NCI-H345 (cell line): ENCODE measurements around the gene GPR83.
"Not testable (repeated sequence)": the region's sequence is repeated elsewhere in the genome, so short reads cannot be mapped to it uniquely, and the experiment has no call there.

Experiments
- DNase-seq: peaks from one replicate; lab custom pipeline; 2025; lab: John Stamatoyannopoulos, UW

Gene GPR83

DNA sequence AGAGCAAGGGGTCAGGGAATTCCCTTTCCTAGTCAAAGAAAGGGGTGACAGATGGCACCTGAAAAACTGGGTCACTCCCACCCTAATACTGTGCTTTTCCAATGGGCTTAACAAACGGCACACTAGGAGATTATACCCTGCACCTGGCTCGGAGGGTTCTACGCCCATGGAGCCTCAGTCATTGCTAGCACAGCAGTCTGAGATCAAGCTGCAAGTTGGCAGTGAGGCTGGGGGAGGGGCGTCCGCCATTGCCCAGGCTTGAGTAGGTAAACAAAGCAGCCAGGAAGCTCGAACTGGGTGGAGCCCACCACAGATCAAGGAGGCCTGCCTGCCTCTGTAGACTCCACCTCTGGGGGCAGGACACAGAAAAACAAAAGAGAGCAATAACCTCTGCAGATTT lies 30.6 kb downstream of the GPR83 start:
- not testable (repeated sequence) for DNase-seq

DNA sequence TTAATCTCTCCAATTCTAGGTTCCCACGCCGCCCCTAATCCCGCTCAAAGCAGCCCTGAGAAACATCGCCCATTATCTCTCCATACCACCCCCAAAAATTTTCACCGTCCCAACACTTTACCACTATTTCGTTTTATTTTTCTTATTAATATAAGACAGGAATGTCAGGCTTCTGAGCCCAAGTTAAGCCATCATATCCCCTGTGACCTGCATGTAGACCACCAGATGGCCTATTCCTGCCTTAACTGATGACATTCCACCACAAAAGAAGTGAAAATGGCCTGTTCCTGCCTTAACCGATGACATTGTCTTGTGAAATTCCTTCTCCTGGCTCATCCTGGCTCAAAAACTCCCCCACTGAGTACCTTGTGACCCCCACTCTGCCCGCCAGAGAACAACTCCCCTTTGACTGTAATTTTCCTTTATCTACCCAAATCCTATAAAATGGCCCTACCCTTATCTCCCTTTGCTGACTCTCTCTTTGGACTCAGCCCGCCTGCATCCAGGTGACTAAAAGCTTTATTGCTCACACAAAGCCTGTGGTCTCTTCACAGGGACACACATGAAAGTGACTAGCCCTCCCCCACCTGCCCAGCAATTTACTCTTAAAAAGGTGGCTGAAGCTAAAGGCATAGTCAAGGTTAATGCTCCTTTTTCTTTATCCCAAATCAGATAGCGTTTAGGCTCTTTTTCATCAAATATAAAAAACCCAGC lies 50.2 kb downstream of the GPR83 start:
- DNase-seq, result not testable (repeated sequence)

DNA sequence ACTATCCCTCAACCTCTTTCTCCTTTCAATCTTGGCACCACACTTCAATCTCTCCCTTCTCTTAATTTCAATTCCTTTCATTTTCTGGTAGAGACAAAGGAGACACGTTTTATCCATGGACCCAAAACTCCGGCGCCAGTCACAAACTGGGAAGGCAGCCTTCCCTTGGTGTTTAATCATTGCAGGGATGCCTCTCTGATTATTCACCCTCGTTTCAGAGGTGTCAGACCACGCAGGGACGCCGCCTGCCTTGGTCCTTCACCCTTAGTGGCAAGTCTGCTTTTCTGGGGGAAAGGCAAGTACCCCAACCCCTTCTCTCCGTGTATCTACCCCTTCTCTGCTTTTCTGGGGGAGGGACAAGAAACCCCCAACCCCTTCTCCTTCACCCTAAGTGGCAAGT lies 54.9 kb downstream of the GPR83 start:
- not testable (repeated sequence) for DNase-seq

DNA sequence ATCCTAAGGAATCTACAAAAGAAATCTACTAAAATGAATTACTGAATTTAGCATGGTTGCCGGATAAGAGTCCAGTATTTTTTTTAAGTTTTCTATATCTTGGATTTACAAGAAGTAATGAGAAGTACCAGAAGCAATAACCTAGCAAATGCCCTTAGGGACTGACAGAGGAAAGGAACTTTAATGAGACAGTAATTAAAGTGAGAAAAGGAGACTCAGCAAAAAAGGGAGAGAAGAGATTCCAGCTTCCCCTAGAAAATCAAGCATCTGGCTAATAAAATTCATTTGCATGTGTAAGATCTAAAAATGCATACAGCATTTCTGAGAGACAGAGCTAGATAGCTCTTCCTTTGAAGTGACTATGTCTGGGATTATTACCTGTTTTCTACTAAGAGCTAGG lies 57.7 kb downstream of the GPR83 start:
- no peak for DNase-seq

DNA sequence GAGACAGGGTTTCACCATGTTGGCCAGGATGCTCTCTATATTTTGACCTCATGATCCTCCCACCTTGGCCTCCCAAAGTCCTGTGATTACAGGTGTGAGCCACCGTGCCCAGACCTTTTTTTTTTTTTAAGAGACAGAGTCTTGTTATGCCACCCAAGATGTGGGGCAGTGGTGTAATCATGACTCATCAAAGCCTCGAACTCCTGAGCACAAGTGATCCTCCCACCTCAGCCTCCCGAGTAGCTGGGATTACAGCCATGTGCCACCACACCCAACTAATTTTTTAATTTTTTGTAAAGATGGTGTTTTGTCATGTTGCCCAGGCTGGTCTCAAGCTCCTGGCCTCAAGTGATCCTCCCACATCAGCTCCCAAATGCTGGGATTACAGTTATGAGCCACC lies 59.0 kb downstream of the GPR83 start:
- DNase-seq, result no peak

DNA sequence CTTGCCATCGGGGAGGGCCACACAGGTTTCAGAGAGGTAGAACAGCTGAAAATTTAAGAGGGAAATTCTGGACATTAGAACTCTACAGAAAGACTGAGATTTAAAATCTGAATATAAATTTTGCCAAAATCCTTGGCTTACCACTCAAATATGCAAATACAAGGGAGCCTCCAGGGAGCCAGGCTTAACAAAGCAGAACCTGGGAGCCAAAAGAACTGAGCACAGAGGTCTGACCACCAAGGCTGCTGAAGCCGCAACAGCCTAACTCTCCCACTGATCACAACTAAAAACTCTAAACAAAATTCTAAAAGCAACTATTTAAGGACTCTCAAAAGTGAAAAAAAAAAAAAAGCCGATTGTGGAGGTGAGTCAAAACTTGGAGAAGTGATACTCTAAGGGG lies 62.6 kb downstream of the GPR83 start:
- no peak for DNase-seq

DNA sequence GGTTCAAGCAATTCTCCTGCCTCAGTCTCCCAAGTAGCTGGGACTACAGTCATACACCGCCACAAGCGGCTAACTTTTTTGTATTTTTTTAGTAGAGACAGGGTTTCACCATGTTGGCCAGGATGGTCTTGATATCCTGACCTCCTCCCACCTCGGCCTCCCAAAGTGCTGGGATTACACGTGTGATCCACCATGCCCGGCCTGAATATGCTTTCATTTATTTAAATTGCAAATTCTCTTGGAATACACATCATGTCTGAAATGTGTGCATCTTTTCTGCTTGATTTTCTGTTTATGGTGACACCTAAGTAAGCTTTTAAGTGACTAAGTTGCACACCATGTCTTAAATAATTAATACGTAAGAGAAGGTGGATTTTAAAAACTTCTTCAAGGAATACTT lies 65.2 kb downstream of the GPR83 start:
- DNase-seq, result no peak

DNA sequence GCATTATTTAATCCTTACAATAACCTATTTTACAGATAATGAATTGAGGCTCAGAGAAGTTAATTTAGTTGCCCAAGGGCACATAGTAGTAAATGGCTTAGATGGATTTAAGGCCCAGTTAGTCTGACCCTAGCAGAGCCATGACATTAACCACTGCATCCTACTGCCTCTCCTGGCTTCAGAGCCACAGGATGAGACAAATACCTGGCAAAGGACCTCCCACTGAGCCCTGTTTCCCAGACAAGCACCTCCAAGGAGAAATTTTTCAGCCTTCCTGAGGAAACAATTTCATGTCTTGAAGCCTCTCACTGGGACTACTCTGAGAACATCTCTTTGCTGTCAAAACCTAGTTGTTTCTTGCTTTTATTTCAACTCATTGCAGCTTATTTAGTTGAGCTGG lies 68.4 kb downstream of the GPR83 start:
- no peak for DNase-seq

DNA sequence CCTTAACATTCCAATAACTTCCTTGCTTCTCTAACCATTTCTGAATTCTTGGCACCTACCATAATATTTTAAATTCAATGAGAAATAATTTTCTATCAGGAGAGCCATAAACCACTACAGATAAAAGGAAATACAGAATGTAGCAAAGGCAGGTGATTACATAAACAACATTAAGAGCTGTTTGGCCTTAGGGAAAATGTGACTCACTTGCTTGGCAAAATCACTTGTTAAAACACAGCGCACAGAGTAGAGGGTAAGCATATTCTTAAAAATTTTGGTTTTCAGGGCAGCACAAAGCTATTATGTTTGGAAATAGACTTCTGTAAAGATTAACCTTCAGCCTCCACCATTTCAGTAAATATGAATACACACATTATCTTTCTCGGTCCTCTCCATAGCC lies 70.4 kb downstream of the GPR83 start:
- DNase-seq, result no peak

DNA sequence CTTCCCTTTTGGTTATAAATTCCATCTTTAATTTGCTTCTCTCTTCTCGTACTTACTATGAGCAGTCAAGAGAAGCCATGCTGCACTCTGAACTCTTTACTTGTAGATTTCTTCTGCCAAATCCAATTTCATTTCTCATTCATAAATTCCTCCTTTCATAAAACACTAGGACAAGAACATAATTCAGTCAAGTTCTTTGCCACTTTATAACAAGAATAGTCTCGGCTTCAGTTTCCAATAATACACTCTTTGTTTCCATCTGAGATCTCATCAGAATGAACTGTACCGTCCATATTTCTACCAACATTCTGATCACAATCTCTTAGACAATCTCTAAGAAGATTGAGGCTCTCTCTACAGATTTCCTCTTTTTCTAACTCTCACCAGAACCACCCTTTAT lies 71.7 kb downstream of the GPR83 start:
- DNase-seq, result no peak

DNA sequence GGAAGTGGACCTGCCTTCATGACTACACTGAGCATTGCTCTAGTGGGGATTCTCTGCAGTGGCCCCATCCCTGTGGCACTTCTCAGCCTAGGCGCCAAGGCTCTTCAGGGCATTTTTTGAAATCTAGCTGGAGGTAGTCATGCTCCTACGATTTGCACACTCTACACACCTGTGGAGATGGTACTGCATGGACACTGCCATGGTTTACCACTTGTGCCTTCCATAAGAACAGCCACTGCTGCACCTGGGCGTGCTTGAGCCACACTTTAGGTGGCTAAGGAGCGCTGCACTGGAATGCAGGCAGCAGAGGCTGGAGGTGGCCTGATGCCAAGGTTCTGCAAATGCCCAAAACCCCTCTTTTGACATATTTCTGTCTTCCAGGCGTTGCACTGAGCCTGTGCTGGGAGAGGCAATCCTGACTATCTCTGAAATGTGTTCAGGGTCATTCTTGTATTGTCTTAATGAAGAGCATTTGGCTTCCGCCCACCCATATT lies 72.6 kb downstream of the GPR83 start:
- no peak for DNase-seq
